Suppressor macrophage (primary cell): ENCODE results near the gene SLC35F6.

ENCODE experiments used
- DNase-seq, 4 experiments: peaks; one replicate each; pipeline ENCODE4 v3.0.0-alpha.2; 2020 to 2022
- total RNA-seq, 17 experiments: gene quantifications; one replicate each; lab custom pipeline; 2026; ENCODE audit warnings: mixed read lengths in 6 of 17, inconsistent platforms in 3 of 17; lab: John Stamatoyannopoulos, UW

Gene SLC35F6, protein sequence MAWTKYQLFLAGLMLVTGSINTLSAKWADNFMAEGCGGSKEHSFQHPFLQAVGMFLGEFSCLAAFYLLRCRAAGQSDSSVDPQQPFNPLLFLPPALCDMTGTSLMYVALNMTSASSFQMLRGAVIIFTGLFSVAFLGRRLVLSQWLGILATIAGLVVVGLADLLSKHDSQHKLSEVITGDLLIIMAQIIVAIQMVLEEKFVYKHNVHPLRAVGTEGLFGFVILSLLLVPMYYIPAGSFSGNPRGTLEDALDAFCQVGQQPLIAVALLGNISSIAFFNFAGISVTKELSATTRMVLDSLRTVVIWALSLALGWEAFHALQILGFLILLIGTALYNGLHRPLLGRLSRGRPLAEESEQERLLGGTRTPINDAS
- 32.0 to 201 (median 121) reads per million in 17 experiments for total RNA-seq

- DNase-seq: peak; percentile 91 to 97 (median 94)
These were observed at the start of gene SLC35F6 for GRCh38 chr2:26764078-26764887. Gene SLC35F6 (plus strand): TSS chr2:26764284. CDS start chr2:26764350, 66 bp downstream.

DNA sequence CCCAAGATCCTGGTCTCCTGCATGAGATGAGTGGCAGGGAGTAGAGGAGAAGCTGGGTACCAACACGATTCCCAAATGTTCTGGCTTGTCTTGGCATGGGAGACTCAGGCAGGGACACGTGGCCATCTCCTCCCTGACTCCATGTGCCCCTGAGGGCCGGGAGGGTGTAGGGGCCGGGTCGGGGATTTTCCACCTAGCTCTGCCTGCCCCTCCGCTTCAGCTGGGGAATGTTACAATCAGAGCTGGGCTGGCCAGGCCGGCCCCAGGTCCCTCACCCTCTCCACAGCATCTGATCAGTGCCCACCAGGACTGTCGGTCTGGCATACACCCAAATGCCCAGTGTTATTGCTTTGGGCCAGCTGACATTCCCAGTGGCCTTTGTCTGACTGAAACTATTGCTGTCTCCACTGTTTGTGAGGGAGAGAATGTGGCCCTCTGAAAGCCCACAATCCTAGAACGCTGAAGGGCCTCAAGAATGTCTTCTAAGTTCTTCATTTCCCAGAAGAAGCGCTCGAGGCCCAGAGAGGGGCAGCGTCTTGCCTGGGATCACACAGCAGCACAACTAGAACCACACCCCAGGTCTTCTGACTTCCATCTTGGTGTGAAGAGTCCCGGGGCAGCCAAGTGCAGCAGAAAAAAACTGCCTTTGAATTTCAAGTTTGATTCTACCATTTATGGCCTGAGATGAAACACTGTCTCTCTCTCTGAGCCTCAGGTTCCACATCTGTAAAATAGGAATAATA, 48.4 kb upstream of the SLC35F6 start:
- no peak for DNase-seq

- no peak for DNase-seq
These were observed 47.7 kb upstream of the SLC35F6 start for GRCh38 chr2:26716340-26716739.

- DNase-seq: no peak
These were observed 47.3 kb upstream of the SLC35F6 start for GRCh38 chr2:26716769-26717168.

- DNase-seq: no peak
These were observed 46.7 kb upstream of the SLC35F6 start for GRCh38 chr2:26717362-26717761.

GRCh38 chr2:26718949-26719686, 45.0 kb upstream of the SLC35F6 start:
- no peak for DNase-seq

GRCh38 chr2:26720322-26721114, 43.6 kb upstream of the SLC35F6 start:
- DNase-seq: no peak

DNA sequence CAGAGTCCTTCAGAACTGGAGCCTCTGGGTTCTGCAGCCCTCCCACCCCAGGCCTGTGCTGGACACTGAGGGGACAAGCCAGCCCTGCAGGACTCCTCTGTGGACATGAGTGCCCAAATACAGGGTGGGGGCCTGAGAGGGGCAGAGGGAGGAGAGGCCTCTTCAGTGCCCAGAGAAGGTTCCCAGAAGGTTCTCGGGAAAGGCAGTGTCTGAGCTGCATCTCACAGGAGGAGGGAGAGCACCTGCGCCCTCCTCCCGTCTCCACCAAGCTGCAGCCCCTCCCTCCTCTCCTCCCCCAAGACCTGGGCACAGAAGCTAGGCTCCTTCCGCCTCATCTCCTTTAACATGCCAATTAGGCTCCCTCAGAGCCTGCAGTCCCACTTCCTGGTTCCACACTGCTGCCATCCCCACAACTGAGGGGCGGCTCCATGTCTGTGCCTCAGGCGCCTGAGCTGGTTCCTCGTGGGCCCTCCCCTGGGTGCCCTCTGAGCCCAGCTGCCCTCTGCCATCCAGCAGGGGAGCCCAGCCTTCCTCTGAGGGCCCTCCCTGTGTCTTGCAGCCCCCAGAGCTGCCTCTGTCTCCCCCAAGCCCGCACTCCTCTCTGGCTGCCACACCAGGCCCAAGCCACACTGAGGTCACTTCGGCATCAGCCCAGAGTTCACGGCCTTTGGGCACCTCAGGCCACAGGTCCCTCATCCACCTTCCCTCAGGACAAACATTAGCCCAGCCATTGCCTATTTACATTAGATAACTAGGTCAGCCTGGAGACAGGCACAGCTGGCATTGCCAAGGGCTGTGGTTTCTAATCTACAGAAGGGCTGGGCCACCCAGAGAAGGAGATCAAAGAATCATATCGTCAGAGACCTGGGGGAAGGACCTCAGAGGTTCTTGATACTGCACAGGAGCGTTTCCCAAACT, 42.7 kb upstream of the SLC35F6 start:
- DNase-seq: no peak

DNA sequence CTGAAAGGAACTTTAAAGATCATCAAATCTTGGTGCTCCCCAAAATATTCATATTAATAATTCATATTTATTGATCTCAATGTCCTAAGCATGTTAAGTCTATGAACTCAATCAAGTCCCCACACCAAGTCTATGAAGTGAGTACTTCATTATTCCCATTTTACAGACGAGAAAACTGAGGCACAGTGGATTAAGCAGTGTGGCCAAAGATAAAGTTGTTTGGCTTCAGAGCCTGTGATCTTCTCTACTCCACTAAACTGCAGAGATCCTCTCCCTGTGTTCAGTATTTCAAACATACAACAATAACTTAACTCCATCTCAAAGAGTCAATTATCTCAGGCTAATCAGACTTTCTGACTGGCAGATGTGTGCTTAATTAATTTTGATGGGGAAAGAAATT, 41.8 kb upstream of the SLC35F6 start:
- DNase-seq: no peak

DNA sequence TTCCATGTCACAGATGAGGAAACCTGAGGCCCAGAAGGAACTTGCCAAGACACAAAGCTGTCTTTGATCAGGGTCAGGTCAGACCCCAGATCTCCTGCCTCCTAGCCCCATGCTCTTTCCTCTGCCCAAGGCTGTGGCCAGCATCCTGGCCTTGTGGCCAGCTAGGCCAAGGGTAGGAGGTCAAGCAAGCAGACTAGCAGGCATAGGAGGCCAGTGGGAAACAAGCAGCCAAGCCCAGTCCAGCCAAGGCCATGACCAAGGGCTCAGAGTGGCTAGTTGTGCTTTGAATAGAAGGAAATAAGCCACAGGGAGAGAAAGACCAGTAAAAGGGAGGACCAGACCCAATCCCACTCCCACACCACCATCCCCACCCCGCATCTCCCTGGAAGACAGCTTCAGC, 41.2 kb upstream of the SLC35F6 start:
- no peak for DNase-seq

GRCh38 chr2:26723475-26723874, 40.6 kb upstream of the SLC35F6 start:
- no peak for DNase-seq

GRCh38 chr2:26723991-26724750, 39.9 kb upstream of the SLC35F6 start:
- DNase-seq: peak; percentile 13 to 41 (median 25)

GRCh38 chr2:26724784-26725520, 39.1 kb upstream of the SLC35F6 start:
- no peak for DNase-seq

DNA sequence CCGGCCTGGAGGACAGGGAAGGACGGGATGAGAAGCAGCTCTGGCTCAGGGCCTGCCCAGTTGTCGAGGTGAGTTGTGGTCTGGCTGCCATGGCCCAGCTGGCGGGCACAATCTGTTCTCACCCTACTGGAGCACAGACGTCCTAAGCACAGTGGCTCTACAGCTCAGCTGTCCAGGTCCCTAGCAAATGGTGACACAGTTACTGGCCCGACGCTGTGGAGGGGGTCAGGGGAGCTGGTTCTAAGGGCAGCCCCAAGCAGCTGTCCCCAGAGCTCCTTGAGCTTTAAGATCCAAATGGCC, 38.6 kb upstream of the SLC35F6 start:
- DNase-seq: no peak

DNA sequence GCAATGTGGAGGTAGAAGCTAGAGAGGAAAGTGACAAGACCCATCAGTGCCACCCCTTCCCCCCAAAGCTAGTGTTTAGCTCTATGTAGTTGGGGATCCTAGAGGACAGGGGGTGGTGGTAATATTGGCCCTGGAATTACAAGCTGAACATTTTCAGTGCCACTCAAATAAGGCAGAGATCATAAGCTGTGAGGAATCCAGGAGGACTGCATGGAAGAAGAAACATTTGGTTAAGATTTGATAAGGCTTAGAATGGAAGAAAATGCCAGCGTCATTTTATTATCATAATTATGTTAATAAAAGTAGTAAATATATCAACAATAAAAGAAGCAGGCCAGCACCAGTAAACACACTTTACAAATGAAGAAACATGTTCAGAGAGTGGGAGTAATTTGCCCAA, 37.9 kb upstream of the SLC35F6 start:
- no peak for DNase-seq

- DNase-seq: peak in 3 of 4 experiments; percentile 16 to 58 (median 36)
These were observed 36.2 kb upstream of the SLC35F6 start for GRCh38 chr2:26727641-26728561.

- no peak for DNase-seq
These were observed 34.8 kb upstream of the SLC35F6 start for GRCh38 chr2:26729311-26729710.
